ENCODE data around the gene SEMA7A.
A peak's percentile ranks its signal among the peaks of the same experiment; 100 is the strongest.

Gene SEMA7A

GRCh38 chr15:74430510-74430951, 3.2 kb downstream of the SEMA7A start:
- no peak for DNase-seq (ENCODE audit: low spot score)

- no peak for DNase-seq (ENCODE audit: low spot score)
Measured at GRCh38 chr15:74429781-74430400, 3.9 kb downstream of the SEMA7A start.

GRCh38 chr15:74428970-74429780, 4.6 kb downstream of the SEMA7A start:
- DNase-seq (ENCODE audit: low spot score) = no peak

DNA sequence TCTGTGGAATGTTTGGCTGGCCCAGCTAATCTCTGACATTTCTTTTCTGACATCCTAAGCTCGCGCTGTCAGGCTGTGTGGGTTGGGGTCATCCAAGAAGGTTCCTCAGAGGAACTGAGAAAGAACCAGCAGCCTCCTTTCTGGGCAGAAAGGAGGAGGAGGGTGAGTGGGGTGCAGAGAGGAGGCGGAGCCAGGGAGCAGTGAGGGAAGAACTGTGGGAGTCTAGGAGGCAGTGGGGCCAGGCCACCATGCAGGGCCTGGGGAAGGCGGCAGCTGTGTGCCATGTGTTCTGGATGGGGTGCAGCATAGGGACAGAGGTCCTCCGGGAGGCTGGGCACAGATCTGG, 5.3 kb downstream of the SEMA7A start:
- DNase-seq (ENCODE audit: low spot score) = no peak

DNA sequence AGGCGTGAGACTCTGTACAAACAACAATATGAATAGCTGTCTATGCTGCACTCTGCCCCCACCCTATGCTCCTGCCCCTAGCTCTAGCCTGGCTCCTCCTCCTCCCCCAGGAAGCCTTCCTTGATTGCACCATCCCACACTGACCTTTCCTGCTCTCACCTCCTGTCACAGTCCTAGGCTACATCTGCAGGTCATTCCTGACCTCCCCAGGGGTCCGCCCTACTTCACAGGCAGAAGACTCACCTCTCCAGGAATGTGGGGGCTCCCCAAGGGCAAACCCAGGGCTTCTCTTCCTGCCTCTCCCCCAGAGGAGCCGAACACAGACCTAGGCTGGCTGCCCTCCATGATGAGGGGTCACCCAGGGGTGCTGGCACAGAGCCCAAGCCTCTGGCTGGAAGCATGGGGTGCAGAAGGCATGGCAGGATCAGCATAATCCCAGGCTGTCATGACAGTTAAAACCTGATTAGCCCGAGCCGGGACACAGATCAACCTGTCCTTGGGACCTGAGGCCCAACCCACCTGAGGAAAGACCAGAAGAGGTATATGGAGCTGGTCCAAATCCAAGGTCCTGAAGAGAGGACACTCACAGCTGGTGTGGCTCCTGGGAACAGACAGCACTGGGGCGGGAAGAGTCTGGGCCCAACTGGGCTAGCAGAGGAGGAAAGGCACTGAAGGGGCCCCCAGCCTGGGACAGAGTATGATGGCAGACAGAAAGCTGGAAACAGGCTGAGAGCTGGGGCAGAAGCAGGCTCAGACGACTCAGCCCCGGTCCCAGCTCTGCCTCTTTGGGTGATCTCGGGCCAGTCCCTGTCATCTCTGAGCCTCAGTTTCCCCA, 5.9 kb downstream of the SEMA7A start:
- DNase-seq (ENCODE audit: low spot score) = no peak

GRCh38 chr15:74426404-74427281, 7.1 kb downstream of the SEMA7A start:
- DNase-seq (ENCODE audit: low spot score) = no peak

DNA sequence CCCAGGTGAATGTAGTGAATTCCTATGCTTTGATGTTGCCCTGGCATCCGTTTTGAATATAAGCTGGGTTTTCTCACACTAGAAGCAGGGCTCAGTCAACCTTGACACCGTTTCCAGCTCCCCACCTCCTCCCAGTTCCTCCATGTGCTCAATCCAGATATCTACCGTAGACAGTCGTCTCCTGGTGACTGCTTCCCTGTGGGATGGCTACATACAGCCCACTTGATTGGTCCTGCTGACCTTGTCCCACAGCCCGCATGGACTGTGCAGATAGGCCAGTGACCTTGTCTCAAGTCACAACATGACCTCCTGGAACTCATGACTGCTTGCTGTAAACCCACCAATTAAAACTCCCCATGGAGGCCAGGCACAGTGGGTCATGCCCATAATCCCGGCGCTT, 8.1 kb downstream of the SEMA7A start:
- peak; percentile 20 for DNase-seq (ENCODE audit: low spot score)

DNA sequence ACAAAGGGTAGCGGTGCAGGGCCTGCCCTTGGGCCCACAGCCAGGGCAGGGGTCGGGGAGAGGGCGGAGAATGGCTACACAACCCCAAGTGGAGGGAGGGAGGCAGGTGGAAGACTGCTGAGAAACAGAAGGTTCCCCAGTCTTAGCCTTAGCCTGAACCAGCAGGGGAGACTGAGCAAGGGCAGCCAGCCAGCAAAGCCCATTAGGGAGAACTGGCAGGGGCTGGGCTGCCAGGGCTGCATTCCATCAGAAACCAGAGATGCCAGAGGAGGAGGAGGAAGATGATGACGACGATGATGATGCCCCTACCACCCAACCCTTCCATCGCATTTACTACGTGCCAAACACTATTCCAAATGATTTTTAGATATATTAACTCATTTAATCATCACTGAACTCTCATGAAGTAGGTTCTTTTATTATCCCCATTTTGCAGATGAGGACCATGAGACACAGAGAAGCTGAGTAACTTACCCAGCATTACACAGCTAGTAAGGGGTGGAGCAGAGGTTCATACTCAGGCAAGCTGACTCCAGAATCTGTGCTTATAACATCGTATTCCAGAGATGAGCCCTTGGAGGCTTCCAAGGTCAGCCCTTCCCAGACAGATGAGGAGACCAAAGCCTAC, 8.7 kb downstream of the SEMA7A start:
- no peak for DNase-seq (ENCODE audit: low spot score)

GRCh38 chr15:74423431-74424257, 10.1 kb downstream of the SEMA7A start:
- DNase-seq (ENCODE audit: low spot score) = peak; percentile 63

DNA sequence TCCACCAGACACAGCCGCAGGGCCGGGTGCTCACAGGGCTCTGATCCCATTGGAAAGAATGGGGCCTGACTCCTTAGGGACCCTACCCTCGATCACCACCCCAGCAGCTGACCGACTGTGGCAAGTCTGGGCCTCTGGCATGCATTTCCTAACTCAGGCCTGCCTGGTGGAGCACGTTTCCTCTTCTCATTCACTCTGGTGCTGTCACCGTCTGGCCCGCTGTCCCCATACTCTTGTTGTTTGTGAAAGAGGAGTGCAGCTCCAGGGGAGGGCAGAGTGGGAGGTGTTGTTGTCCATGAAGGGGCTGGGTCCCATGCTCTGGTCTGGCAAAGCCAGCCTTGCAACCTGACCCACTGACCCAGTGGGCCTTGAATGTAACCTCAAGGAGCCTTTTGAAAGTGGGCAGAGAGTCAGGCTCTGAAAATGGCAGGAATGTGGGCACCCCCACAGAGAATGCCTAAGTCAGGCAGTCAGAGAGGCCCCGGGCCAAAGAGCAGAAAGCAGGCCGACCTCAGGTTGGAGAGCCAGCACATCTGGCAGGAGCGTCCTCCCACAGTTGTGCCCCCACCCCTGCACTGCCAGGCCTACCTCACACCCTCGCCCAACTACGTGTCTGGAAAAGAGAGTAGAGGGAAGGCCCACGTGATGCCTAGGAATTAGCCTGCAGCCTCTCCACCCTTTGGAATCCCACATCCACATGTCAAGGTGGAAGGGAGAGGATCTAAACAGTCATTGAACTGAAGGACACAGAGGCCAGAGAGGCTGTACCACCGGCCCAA, 10.9 kb downstream of the SEMA7A start:
- peak; percentile 49 for DNase-seq (ENCODE audit: low spot score)

DNA sequence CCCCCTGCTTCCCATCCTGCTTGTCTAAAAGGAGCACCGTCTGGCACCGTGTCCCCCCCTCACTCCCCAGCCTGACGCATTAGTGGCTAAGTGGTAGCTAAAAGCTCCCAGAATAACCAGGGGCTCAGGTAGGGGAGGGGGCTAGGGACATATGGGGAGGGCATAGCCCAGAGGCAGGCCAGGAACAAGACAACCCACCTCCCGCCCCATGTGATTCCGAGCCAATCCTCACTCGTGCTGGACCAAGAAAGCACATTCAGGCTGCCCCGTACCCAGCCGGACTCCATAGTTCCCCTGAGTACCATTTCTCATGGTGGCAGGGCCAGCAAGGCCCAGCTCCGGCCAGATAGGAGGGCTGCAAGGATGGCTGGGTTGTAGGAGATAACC, 11.5 kb downstream of the SEMA7A start:
- DNase-seq (ENCODE audit: low spot score) = no peak

GRCh38 chr15:74421302-74422245, 12.2 kb downstream of the SEMA7A start:
- no peak for DNase-seq (ENCODE audit: low spot score)

DNA sequence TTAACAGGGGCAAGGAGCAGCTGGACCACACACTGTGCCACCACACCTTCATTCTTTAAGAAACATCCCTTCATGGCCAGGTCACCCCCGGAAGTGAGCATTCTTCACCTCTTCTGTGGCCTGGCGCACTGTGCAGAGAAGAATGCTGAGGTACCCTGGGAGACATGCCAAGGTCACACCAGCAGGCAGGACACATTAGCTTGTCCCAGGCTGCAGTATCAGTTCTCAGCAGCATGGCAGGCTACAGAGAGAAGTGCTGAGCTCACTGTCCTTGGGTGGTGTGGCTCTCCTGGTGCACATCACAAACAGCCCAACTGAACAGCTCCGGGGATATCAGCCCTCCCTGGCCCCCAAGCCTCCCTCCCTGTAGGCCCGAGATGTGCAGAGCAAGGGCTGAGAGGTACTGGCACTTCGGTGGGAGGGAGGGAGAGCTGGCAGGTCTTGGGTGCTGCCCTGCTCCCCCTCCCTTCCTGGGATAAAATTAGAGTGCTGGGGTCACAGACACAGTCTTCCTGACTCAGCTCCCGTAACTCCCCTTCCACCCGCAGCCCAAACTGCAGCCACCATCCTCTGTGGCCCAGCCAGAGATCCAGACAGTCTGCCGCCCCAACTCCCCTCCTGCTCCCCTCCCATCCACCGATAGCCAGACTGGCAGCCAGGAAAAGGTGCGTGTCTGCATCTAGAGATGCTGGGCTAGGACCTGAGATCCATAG, 13.4 kb downstream of the SEMA7A start:
- DNase-seq (ENCODE audit: low spot score) = peak; percentile 51

DNA sequence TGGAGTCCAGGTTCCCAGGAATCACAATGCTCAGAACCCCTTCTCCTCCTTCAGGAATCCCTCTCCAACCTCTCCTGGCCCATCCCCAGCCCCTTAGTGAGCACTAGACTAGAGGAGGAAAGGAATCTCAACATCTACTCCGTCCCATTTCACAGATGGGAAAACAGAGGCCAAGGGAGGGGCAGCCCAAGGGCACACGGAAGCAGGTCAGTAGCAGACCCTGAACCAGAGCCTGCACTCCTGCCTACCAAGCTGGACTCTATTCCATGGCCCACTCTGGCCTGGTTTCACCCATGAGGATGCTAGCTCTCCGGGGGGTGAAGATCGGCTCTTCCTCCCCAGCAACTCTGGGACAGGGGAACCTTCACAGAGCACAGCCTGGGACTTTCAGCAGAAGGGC, 14.3 kb downstream of the SEMA7A start:
- no peak for DNase-seq (ENCODE audit: low spot score)

GRCh38 chr15:74418575-74419338, 15.0 kb downstream of the SEMA7A start:
- peak; percentile 29 for DNase-seq (ENCODE audit: low spot score)

GRCh38 chr15:74417670-74418069, 16.1 kb downstream of the SEMA7A start:
- DNase-seq (ENCODE audit: low spot score) = no peak

- no peak for DNase-seq (ENCODE audit: low spot score)
Measured at GRCh38 chr15:74417225-74417624, 16.5 kb downstream of the SEMA7A start.
